HL-60 (cell line): ENCODE data around the gene DOCK2.
"Not testable (repeated sequence)": the region's sequence is repeated elsewhere in the genome, so short reads cannot be mapped to it uniquely, and the experiment has no call there.

Source experiments
- DNase-seq, 2 experiments: peaks; one replicate each; pipeline ENCODE4 v3.0.0-alpha.2; 2010 to 2020; ENCODE audit warnings: low read depth in 1 of 2, low spot score in 1 of 2
- H3K27ac ChIP-seq: fragments of 250-450 bp; sonication (Bioruptor Pico); replicated peaks from 2 replicates; pipeline ENCODE4 v1.5.1; 2020; ENCODE audit warnings: mild to moderate bottlenecking, moderate library complexity
- H3K27me3 ChIP-seq: fragments of 250-450 bp; sonication (Bioruptor Pico); 2 replicates; pipeline ENCODE4 v1.5.1; 2021; ENCODE audit warnings: mild to moderate bottlenecking, moderate library complexity; ENCODE audit not compliant: insufficient read depth, poor library complexity, severe bottlenecking
- H3K4me3 ChIP-seq: replicated peaks from 2 replicates; pipeline ENCODE4 v1.5.1; 2011; ENCODE audit warnings: mild to moderate bottlenecking, control low read depth, low read length; ENCODE audit not compliant: insufficient read depth
- GABPA ChIP-seq: IDR thresholded peaks from 2 replicates; pipeline ENCODE4 v1.6.1; 2012; ENCODE audit warnings: low read depth
- POLR2AphosphoS5 ChIP-seq: IDR thresholded peaks from 2 replicates; pipeline ENCODE4 v1.6.1; 2012; ENCODE audit warnings: low read depth
- SPI1 ChIP-seq: IDR thresholded peaks from 2 replicates; pipeline ENCODE4 v1.6.1; 2012; ENCODE audit warnings: low read depth, mild to moderate bottlenecking, borderline replicate concordance
- TF ChIP-seq, protein P1 (sequence below): IDR thresholded peaks from 2 replicates; pipeline ENCODE4 v1.6.1; 2012; ENCODE audit warnings: low read depth; ENCODE audit not compliant: insufficient replicate concordance
- TF ChIP-seq, protein P2 (sequence below): IDR thresholded peaks from one replicate; pipeline ENCODE4 v1.5.1; 2011; ENCODE audit warnings: low read length, control low read depth, inconsistent platforms; ENCODE audit not compliant: insufficient read depth

Gene DOCK2

DNA sequence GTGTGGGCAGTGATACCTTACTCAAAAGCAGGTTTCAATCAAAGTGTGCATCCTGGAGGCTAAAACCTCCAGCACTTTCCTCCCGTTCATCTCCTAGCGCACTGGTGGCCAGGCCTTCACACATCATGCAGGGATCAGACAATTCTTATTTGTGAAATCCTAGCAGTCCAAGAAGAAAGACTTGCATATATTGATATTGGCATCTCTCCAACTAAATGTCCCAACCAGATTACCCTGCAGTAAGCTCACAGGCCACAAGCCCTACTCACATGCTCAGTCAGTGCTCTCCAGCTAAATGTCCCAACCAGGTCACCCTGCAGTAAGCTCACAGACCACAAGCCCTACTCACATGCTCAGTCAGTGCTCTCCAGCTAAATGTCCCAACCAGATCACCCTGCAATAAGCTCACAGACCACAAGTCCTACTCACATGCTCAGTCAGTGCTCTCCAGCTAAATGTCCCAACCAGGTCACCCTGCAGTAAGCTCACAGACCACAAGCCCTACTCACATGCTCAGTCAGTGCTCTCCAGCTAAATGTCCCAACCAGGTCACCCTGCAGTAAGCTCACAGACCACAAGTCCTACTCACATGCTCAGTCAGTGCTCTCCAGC lies 196.7 kb downstream of the DOCK2 start:
- H3K4me3 ChIP-seq, H3K27me3 ChIP-seq: not testable (repeated sequence)
- DNase-seq, result peak; percentile 66 to 79
- TF ChIP-seq POLR2AphosphoS5, result peak; percentile 24; the same call in 1 of the 2 replicates
- TF ChIP-seq, protein P1, sequence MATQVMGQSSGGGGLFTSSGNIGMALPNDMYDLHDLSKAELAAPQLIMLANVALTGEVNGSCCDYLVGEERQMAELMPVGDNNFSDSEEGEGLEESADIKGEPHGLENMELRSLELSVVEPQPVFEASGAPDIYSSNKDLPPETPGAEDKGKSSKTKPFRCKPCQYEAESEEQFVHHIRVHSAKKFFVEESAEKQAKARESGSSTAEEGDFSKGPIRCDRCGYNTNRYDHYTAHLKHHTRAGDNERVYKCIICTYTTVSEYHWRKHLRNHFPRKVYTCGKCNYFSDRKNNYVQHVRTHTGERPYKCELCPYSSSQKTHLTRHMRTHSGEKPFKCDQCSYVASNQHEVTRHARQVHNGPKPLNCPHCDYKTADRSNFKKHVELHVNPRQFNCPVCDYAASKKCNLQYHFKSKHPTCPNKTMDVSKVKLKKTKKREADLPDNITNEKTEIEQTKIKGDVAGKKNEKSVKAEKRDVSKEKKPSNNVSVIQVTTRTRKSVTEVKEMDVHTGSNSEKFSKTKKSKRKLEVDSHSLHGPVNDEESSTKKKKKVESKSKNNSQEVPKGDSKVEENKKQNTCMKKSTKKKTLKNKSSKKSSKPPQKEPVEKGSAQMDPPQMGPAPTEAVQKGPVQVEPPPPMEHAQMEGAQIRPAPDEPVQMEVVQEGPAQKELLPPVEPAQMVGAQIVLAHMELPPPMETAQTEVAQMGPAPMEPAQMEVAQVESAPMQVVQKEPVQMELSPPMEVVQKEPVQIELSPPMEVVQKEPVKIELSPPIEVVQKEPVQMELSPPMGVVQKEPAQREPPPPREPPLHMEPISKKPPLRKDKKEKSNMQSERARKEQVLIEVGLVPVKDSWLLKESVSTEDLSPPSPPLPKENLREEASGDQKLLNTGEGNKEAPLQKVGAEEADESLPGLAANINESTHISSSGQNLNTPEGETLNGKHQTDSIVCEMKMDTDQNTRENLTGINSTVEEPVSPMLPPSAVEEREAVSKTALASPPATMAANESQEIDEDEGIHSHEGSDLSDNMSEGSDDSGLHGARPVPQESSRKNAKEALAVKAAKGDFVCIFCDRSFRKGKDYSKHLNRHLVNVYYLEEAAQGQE, result peak; percentile 48
- peak overlapping the region; percentile 45 for H3K27ac ChIP-seq

DNA sequence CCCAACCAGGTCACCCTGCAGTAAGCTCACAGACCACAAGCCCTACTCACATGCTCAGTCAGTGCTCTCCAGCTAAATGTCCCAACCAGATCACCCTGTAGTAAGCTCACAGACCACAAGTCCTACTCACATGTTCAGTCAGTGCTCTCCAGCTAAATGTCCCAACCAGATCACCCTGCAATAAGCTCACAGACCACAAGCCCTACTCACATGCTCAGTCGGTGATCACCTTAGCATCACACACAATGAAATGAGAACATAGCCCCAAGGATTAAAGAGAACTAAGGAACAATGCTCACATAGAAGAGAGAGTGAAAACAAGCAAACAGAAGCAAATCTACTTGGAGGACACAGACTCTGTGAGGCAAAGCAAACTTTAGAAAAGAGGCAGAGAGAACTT lies 197.5 kb downstream of the DOCK2 start:
- H3K4me3 ChIP-seq, H3K27me3 ChIP-seq: not testable (repeated sequence)
- DNase-seq, result peak; percentile 69 to 81
- H3K27ac ChIP-seq, result peak overlapping the region; percentile 67

DNA sequence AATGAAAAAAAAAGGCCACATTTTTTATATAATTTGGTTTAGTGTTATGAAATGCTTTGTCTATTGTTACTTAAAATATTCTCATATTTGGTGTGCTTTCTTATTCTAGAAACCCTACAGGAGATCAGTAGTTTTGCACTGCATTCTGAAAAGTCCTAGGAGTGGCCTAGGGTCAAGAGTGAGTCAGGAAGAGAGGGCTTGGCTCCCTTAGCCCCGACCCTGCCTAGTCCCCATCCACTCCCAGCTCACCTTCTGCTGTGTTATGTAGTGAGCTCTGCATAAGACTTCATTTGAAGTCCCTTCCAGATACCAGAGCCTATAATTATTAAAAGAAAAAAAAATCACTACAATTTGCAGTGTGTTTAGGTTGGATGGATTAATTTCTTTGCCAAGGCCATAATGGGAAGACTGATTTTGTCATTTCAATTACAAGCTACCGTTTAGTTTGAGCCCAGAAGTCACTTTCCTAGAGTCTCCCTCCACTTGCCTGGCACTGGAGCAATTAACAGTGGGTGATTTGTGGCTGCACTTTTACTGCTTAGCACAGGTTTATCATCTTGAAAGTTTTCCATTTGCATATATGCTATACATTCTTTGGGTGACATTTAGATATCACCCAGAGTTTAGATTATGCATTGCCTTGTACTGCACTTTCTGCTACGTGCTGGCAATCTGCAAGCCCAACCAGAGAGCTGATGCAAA lies 199.9 kb downstream of the DOCK2 start:
- no peaks in the 10 kb centered on the region for H3K27me3 ChIP-seq
- no peak for DNase-seq
- H3K4me3 ChIP-seq, result no peak overlapping the region
- no peak overlapping the region; the same call in 1 of the 2 replicates for H3K27ac ChIP-seq
- TF ChIP-seq POLR2AphosphoS5, result no peak
- TF ChIP-seq, protein P2, sequence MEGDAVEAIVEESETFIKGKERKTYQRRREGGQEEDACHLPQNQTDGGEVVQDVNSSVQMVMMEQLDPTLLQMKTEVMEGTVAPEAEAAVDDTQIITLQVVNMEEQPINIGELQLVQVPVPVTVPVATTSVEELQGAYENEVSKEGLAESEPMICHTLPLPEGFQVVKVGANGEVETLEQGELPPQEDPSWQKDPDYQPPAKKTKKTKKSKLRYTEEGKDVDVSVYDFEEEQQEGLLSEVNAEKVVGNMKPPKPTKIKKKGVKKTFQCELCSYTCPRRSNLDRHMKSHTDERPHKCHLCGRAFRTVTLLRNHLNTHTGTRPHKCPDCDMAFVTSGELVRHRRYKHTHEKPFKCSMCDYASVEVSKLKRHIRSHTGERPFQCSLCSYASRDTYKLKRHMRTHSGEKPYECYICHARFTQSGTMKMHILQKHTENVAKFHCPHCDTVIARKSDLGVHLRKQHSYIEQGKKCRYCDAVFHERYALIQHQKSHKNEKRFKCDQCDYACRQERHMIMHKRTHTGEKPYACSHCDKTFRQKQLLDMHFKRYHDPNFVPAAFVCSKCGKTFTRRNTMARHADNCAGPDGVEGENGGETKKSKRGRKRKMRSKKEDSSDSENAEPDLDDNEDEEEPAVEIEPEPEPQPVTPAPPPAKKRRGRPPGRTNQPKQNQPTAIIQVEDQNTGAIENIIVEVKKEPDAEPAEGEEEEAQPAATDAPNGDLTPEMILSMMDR, result no peak
- TF ChIP-seq, protein P1, result no peak
- no peak for TF ChIP-seq GABPA
- TF ChIP-seq SPI1, result no peak

DNA sequence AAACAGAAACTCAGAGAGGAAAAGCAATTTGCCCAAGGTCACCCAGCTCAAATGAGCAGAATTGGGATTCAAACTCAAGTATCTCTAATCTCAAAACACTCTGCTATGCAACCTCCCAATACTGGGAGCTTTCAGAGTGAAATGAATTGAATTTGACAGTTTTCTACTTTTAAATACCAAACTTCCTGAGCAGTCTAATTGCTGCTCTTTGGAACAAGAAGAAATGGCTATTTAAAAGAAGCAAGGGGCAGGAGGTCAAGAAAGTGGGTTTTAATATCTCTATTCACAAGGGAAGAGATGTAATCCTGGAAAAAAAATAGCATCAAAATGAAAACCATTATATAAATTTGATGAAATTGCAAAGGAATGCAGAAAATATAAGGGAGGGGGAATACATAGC lies 200.6 kb downstream of the DOCK2 start:
- TF ChIP-seq GABPA, result no peak
- TF ChIP-seq, protein P2, result no peak
- TF ChIP-seq, protein P1, result no peak
- no peak for TF ChIP-seq SPI1
- TF ChIP-seq POLR2AphosphoS5, result no peak

More for the DNA sequence above, 200.6 kb downstream of the DOCK2 start:
- Histone ChIP-seq H3K4me3 (no peak overlapping the region), H3K27me3 (no peaks in the 10 kb centered on the region), H3K27ac (no peak overlapping the region)
- no peak for DNase-seq
